NCI-H345 treated with DMSO at 0.1 percent for 48 hours (cell line): ENCODE measurements around the gene LCA5L.
"Not testable (repeated sequence)": the region's sequence is repeated elsewhere in the genome, so short reads cannot be mapped to it uniquely, and the experiment has no call there.

Source experiments
- DNase-seq: peaks from one replicate; lab custom pipeline; 2025; ENCODE audit not compliant: unreplicated experiment; lab: John Stamatoyannopoulos, UW

LCA5L gene

DNA sequence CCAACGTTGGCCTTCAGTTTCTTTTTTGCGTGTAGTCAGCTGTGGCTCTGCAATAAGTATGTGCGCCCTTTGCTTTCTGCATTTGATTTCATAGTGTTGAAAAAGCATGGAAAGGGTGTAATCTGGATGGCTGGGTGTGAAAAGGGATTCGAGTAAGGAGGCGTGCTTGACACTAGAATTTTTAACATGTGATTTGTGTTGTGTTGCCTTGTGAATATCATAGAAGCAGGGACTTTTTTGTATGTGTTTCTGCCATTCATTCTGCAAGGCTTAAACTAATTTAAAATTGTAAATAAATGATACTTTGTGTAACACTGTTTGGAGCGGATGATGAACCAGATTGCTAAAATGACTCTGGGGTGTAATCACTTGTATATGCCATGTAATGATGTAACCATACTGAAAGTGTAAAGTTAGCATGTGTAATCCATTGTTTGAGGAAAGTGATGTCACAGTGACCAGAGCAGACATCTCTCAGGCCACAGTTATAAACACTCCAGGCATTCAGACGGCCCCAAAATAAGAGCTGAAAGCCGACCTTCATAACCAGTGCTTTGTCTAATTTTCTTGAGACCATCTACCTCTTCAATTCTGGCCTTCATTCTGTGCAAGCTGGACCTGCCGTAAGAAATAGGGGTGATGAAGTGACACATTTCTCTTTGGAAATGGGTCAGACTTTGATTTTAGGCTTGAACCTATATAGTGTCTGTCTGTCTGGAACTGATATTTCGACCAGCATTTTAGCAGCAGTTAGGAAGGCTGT is 6.8 kb upstream of the LCA5L start:
- DNase-seq, result no peak

DNA sequence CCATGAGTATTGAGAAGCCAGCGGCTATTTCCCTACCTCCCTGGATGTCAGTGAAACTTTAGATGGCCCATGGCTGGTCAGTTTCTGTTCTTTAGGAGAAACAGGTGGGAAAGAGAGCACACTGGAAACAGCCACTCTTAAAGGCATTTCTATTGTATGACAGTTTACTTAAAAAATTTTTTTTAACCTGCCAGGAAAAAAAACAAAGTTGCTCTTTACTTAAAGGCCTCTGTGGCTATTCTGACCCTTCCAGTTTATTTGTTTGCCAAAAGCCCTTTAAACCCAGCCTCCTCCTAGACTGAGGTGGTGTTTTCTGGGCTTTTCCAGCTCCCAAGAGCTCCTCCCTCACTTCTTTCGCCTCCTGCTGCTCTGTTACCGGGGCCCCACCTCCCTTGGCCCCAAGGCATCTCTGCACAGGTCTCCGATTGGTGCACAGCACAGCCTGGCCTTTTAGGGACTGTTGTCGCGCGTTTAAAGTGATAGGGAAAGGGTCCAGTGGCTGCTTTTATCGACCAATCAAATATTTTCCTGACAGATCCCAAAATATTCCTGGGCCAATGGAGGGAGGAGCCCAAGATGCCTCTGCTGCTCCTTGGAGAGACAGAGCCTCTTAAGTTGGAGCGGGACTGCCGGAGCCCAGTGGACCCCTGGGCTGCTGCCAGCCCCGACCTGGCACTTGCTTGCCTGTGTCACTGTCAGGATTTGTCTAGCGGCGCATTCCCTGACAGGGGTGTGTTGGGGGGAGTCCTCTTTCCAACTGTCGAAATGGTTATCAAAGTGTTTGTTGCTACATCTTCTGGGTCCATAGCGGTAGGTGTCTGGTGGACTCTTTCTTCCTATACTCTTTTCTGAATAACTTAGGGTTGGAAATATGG is 6.0 kb upstream of the LCA5L start, which contains the start of gene SH3BGR:
TSS of gene SH3BGR (plus strand) at position 639 of the 875 bp plus-strand sequence. CDS start at position 766, 127 bp downstream.
- DNase-seq, result no peak

DNA sequence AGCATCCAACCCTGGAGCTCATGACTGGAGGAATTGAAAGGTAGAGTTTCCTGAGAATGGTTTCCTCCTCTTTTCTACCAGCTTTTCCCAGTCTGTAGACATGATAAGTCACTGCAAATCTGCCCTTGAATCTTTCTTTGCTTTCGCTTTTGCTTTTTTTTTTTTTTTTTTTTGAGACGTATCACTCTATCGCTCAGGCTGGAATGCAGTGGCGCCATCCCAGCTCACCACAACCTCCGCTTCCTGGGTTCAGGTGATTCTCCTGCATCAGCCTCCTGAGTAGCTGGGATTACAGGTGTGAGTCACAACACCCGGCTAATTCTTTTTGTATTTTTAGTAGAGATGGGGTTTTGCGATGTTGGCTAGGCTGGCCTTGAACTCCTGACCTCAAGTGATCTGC is 1.7 kb upstream of the LCA5L start:
- DNase-seq, result no peak

DNA sequence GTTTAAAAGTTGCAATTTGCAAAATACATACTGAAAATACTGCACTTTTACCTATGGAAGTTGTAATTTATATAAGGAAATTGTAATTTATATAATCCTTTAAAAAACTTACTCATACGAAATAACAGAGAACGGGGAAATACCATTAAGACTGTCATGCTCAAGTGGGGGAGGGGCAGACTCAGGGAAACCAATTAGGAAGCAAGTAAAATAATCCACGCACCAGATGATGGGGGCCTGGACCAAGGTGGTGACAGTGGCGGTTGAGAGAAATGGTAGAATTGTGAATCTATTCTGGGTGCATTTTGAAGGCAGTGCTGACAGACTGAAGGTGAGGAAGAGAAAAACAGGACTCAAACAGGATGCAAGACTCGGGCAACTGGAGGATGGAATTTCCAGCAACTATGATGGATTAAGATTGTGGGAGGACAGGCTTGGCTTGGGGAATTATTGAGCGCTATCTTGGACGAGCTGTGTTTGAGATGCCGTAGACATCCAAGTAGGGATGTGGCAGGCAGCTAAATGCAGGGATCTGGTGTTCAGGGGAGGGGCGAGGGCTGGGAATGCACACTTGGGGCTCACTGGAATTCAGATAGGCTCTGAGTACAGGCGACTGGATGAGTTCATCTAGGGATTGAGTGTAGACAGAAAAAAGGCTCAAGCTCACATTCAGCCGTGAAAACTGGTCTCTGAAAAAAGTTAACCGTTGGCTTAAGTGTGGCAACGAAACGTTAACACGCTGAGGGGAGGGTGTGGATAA is 977 bp downstream of the LCA5L start:
- no peak for DNase-seq

DNA sequence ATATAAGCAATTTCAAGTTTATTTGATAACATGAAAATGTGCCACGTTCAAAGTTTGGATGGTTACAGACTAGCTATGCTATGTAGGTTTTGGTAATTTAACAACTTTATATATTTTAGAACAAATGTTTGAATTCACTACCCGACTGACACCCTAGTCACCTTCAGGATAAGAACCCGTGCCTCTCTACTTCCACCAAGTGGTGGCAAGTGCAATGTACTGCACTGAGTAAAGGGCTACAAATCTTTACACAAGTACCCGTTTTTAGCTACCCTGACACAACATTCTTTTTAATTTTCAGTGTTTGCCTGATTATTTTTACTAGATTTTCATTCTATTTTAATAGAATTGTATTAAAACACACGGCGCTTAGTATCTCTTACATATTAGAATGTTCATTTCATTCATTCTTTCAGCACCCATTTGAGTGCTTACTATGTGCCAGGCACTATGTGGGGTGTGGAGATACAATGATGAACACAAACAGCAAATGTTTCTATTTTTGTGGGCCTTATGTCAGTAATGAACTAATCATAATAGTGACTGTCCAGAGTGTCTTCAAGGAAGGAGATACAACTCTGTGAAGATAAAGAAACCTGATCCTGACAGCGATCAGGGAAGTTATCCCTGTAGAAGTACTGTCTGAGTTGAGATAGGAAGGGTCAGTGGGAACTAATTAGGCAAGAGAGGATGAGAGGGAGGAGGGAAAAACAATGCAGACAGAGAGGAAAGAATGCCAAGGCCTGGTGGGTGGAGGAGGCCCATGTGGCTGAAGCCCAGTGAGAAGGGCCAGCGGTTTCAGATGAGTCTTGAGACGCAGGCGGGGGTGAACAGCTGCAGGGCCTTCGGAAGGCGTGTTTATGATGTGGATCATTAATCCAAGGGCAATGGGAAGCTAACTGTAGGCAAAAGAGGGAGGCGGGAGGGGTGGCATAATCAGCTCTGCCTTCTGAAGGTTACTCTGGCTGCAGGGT is 3.8 kb downstream of the LCA5L start:
- peak; percentile 7 for DNase-seq

DNA sequence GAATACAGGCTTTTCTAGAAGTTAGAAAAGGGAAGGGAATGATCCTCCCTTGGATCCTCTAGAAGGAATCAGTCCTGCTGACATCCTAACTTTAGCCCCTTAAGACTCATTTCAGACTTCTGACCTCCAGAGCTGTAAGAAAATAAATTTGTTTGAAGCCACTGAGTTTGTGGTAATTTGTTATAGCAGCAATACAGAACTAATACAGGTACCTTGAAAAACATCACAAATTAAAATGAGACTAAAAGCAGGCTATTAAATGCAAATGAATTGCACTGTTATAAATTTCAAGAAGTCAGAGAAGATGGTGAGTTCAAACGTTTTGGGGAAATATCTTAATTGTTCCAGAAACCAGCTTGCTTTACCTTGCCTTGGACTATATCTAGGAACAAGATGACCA is 6.3 kb downstream of the LCA5L start:
- no peak for DNase-seq

DNA sequence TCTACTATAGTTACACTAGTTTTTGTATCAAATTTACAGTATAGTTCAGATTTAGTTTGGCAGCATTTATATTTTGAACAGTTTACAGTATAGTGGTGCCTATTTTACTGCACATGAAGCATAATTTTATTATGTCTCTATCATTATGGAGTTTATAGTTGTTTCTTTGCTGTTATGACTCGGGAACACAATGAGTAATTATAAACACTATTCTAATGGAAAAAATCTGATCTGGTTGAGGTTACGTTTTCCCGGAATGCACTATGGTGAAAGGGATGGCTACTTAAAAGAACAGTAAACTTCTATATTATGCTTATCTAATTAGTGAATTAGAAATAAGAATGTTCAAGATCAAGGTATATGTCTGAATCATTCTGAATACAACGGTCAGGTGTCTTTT is 10.6 kb downstream of the LCA5L start:
- no peak for DNase-seq

DNA sequence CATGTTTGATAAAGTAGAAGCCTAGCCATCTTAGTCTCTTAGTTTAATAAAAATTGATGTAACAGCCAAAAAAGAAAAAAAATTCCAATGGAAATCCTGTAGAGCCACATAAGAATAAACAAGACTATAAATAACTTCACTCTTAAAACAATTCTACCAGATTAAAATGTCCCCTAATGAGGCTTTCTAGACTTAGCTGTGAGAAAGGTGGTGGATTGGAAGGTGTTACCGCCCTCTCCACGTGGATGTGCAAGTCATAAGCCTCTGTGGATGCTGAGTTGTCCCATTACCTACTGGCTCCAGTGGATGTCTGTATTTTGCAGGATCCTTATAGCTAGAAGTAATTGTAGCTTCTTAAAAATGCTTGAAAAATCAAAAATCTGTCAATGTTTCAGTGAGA is 14.6 kb downstream of the LCA5L start:
- no peak for DNase-seq

DNA sequence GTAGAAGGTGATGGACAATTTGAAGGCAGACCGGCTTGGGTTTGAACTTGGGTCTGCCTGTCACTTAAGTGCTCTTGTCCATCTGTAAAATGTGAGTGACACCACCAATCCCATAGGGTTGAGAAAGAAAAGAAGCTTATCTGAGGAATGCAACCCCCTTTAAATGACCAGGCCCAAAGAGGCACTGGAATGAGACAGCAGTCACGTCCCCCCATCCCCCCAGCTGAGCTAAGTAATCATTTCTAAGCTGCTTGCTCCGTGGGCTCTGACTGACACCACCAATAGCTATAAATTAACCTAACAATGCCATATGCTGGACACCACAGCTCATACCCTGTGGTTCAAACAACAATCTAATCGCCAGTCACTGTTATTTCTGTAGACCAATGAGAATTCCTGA is 15.1 kb downstream of the LCA5L start:
- no peak for DNase-seq

DNA sequence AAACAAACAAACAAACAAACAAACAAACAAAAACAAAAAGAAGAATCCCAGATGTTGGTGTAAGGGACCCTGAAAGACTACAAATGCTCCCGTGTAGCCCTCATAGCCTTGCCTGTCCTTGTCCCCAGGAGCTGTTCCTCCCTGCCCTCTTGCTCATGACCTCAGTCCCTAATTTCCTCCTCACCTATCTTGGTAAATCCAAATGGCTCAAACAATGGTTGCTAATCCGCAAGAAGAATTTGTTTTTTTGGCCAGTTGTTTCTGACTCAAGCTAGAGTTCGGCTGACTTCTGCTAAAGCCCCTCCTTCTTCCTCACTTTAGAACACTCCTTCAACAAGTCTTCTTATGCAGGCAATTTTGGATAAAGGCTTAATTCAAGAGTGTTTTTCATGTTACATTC is 15.6 kb downstream of the LCA5L start:
- DNase-seq, result no peak

DNA sequence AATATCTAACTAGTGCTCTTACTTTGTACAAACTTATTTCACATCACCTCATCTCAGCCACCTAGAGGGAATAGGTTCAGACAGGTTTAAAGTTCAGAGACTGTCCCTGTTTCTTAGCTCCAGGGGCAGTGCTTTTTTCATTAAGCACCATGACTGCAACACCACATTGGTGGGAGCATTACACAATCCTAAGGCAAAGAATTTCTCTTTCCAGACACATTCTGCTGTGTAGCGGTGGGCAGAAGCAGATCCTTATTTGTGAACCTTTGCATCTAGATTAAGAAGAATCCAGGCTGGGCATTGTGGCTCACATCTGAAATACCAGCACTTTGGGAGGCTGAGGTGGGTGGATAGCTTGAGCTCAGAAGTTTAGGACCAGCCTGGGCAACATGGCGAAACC is 16.1 kb downstream of the LCA5L start:
- DNase-seq, result no peak

DNA sequence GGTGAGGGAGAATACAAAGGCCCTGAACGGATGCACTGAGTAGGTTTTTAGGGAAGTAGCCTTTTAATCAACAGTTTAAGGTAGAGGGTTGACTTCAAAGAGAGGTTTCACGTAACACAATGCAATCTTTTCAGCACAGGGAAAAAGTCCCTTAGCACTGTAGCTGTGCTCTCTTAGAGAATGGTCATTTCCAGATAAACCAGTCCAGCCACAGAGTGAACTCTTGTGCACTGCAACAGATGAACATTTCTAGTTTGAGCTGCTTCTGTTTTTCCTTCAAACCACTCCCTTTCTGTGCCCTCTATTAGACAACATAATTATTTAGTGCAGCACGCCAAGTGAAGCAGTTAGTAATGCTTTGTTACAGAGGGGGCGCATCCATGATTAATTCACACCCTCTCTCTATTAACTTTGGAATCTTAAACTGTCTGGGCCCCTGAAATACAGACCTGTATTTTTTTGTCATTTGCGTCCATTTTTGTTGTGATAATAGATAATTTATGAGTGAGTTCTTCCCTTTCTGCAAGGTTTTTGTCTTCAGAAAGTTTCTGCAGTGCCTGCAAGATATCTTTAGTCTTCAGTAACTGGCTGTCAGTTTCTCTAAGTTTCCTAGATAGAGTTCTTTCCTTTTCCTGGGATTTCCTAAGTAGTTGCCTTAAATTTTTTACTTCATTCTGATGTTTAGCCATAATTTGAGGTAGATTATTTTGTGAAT is 22.9 kb downstream of the LCA5L start:
- no peak for DNase-seq

DNA sequence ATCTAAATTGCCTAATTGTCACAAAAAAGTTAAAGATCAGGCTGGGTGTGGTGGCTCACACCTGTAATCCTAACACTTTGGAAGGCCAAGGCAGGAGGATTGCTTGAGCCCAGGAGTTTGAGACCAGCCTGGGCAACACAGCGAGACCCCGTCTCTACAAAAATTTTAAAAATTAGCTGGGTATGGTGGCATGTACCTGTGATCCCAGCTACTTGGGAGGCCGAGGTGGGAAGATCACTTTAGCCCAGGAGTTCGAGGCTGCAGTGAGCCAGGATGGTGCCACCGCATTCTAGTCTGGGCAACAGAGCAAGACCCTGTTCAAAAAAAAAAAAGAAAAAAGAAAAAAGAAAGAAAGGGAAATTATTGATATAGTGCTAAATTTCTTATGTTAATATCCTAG is 26.4 kb downstream of the LCA5L start:
- not testable (repeated sequence) for DNase-seq

DNA sequence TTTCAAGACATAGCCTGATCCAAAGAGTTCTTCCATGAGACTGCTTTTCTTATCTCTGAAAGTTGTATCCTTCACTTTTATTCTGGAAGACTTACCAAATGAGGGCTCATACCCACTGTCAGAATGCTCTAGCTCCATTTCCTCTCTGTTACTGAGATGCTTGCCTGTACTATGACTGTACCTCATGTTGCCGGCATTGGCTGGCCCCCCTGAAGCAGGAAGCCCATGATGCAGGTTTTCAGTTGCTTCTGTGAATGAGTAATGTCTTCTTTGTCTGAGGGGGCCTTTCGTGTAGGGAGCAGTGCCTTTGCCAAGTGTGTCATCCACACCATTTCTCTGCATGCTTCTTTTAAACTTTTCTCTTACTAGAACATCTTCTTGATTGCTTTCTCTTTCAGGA is 39.5 kb downstream of the LCA5L start:
- DNase-seq, result no peak

DNA sequence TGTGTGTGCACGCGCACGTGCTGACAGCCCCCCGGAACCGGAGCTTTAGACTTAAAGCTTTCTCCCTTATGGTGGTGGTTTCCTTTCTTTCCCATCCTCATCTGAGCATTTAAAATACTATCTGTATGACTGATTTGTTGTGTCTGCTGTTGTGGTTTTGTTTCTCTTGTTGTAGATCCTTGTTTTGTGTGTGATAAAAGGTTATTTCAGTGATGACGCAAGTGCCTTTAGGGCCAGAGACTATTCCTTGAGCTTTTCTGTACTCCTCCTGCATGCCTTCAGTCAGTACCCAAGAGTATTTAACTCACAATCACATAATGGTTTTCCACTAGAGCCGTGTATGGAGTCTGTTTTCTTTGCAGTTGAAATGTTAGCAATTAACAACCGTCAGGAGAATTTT is 45.4 kb downstream of the LCA5L start:
- DNase-seq, result no peak

DNA sequence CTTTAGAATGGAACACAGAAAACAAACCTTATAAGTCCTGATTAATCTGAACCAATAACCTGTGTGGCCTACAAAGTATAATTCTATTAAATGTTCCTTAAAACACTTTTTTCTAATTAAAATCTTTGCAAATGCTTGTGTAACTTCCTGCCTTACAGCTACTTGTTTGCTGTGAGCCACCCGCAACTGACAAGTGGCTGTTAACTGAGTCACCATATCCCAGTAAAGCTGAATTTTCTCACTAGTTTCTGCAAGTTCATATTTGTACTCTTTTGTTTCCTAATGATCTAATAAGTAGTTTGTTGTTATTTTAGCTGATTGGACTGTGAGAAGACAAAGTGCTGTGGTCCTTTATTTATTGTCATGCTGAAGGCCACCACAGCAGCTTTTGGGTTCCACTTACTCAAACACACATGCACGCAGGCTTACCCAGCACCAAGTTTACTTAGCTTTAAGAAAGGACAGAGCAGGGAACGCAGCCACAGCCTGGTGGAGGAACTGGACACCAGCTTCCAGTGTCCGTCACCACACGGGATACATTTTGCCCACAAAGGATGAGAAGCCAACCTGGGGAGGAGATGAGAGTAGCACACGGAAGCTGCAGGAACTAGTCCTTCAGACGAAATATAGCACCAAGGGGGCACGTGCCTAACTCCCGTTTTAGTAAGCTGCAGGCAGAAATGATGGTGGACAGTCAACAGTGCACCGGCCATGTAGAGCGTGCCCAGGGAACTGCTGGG is 47.8 kb downstream of the LCA5L start:
- DNase-seq, result no peak

DNA sequence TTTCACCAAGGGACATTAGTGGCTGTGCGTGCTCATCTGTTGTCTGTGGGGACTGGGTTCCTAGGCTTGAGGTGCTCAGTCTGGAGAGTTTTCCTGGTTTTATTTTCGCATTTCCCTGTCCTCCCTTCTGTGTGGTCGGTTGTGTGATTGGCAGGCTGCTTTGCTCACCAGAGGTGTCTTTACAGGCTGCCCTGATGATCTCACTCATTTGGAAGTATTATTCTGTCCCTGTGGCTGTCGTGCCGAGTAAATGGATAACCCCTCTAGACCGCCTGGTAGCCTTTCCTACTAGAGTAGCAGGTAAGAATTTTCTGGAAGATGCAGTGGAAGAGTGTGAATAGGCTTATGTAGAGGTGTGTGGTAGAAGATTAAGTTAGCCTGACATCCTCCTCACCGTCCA is 52.6 kb downstream of the LCA5L start:
- no peak for DNase-seq

DNA sequence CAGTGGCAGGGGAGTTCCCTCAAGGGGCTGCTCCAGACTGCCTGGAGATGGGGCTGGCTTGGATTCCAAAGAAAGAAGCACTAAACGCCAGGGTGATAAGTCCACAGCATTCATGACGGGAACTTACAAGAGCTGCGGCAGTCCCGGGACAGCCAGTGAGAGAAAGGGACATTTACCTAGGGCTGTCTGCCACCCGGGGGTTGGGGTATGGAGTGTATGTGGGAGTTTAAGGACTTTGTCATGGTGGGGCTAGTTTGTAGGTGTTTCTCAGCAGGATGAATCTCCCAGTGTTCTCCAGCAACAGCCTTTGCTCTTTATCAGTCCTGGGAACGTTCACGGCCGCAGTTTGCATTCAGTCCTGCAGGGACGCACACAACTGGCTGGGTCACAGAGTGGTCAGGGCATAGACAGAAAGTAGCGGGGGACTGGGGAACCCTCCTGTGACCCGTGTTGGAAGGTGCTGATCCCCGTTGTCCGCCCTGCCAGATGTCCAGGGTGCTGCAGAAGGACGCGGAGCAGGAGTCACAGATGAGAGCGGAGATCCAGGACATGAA is 55.3 kb downstream of the LCA5L start:
- DNase-seq, result no peak

DNA sequence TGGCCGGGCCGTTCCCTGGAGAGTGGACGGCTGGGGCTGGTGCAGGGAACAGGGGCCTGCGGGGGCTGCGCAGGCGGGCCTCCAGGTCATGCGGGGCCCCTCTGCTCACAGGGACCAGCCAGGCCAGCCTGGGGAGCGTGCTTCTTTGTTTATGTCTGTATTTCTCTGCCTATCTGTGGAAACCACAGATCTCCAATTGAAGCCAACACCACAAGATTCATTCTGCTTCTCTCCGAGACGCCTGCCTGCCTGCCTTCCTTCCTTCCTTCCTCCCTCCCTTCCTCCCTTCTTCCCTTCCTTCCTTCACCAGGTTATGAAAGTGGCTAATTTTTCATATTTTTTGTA is 56.8 kb downstream of the LCA5L start:
- DNase-seq, result no peak
